ENCODE measurements around the gene RAB11FIP4.

The RAB11FIP4 gene

GRCh38 chr17:31568539-31568938, 177.1 kb downstream of the RAB11FIP4 start:
- no peak for DNase-seq (ENCODE audit: low spot score)

GRCh38 chr17:31570231-31570630, 178.8 kb downstream of the RAB11FIP4 start:
- no peak for DNase-seq (ENCODE audit: low spot score)

- no peak for DNase-seq (ENCODE audit: low spot score)
Measured at GRCh38 chr17:31570951-31571892, 179.7 kb downstream of the RAB11FIP4 start.

- no peak for DNase-seq (ENCODE audit: low spot score)
Measured at GRCh38 chr17:31572341-31572740, 180.9 kb downstream of the RAB11FIP4 start.

GRCh38 chr17:31573047-31573446, 181.6 kb downstream of the RAB11FIP4 start:
- no peak for DNase-seq (ENCODE audit: low spot score)

GRCh38 chr17:31573861-31574260, 182.4 kb downstream of the RAB11FIP4 start:
- no peak for DNase-seq (ENCODE audit: low spot score)

GRCh38 chr17:31574458-31574857, 183.0 kb downstream of the RAB11FIP4 start:
- no peak for DNase-seq (ENCODE audit: low spot score)

- DNase-seq (ENCODE audit: low spot score) = no peak
Measured at GRCh38 chr17:31575043-31575442, 183.6 kb downstream of the RAB11FIP4 start.

- DNase-seq (ENCODE audit: low spot score) = no peak
Measured at GRCh38 chr17:31579265-31579664, 187.8 kb downstream of the RAB11FIP4 start.

- no peak for DNase-seq (ENCODE audit: low spot score)
Measured at GRCh38 chr17:31580316-31580705, 188.8 kb downstream of the RAB11FIP4 start.

- DNase-seq (ENCODE audit: low spot score) = no peak
Measured at GRCh38 chr17:31580706-31581490, 189.4 kb downstream of the RAB11FIP4 start.

- no peak for DNase-seq (ENCODE audit: low spot score)
Measured at GRCh38 chr17:31581491-31581890, 190.0 kb downstream of the RAB11FIP4 start.

GRCh38 chr17:31582151-31582907, 190.9 kb downstream of the RAB11FIP4 start:
- no peak for DNase-seq (ENCODE audit: low spot score)

GRCh38 chr17:31583772-31584356, 192.4 kb downstream of the RAB11FIP4 start:
- DNase-seq (ENCODE audit: low spot score) = no peak

- DNase-seq (ENCODE audit: low spot score) = no peak
Measured at GRCh38 chr17:31584438-31585279, 193.2 kb downstream of the RAB11FIP4 start.

- DNase-seq (ENCODE audit: low spot score) = no peak
Measured at GRCh38 chr17:31585280-31585630, 193.8 kb downstream of the RAB11FIP4 start.

- no peak for DNase-seq (ENCODE audit: low spot score)
Measured at GRCh38 chr17:31586946-31587345, 195.5 kb downstream of the RAB11FIP4 start.

- no peak for DNase-seq (ENCODE audit: low spot score)
Measured at GRCh38 chr17:31587462-31587861, 196.0 kb downstream of the RAB11FIP4 start.
